ENCODE measurements around the gene HSFX2. TPM values are rescaled to one million over a fixed set of nuclear protein-coding genes. Genes with fewer than 3 reads are reported as not detected.

HSFX2 gene
- total RNA-seq, 1 experiment from 2014 or later = 0.26 TPM

GRCh38 chrX:149571770-149572169 lies 23.3 kb downstream of the HSFX2 start:
- ChIA-PET CTCF (no interaction called here), POLR2A (no interaction called here)
- in situ Hi-C loops (cut with HindIII; ENCODE audit: low pct_unique_long_range_greater_than_20kb, low sequenced_read_pairs) = no loop called here
- BruUV-seq (replicated peaks) = no TSS peak
- no peak for ATAC-seq
- Histone ChIP-seq H3K9me3 (ENCODE audit: control insufficient read depth, insufficient read depth, low read depth, low read length) (no peaks in the 10 kb centered on the region), H3K4me3 (ENCODE audit: low read depth in 2 of 2, low read length in 2 of 2) (no peak overlapping the region), H3K36me3 (ENCODE audit: control insufficient read depth, insufficient read depth, low read length) (no peaks in the 10 kb centered on the region), H3K27ac (ENCODE audit: low read length) (no peak overlapping the region), H3K27me3 (ENCODE audit: control insufficient read depth, insufficient read depth, low read length) (no peaks in the 10 kb centered on the region; the same call in 1 of the 2 replicates), H3K4me1 (ENCODE audit: control insufficient read depth, insufficient read depth, low read length) (no peaks in the 10 kb centered on the region)
- TF ChIP-seq SIN3A (IDR thresholded peaks at IDR 0.05; ENCODE audit: borderline replicate concordance, insufficient read depth, low read depth, low read length) = no peak
- TF ChIP-seq, protein P1, sequence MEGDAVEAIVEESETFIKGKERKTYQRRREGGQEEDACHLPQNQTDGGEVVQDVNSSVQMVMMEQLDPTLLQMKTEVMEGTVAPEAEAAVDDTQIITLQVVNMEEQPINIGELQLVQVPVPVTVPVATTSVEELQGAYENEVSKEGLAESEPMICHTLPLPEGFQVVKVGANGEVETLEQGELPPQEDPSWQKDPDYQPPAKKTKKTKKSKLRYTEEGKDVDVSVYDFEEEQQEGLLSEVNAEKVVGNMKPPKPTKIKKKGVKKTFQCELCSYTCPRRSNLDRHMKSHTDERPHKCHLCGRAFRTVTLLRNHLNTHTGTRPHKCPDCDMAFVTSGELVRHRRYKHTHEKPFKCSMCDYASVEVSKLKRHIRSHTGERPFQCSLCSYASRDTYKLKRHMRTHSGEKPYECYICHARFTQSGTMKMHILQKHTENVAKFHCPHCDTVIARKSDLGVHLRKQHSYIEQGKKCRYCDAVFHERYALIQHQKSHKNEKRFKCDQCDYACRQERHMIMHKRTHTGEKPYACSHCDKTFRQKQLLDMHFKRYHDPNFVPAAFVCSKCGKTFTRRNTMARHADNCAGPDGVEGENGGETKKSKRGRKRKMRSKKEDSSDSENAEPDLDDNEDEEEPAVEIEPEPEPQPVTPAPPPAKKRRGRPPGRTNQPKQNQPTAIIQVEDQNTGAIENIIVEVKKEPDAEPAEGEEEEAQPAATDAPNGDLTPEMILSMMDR (IDR thresholded peaks at IDR 0.05) = no peak
- intact Hi-C loops (cut with micrococcal nuclease; ENCODE audit: unreplicated experiment) = no loop called here
- no peak for DNase-seq (ENCODE audit: low read depth, low spot score)

- no peak for DNase-seq (ENCODE audit: low read depth, low spot score)
- BruUV-seq (replicated peaks) = no TSS peak
- intact Hi-C loops (cut with micrococcal nuclease; ENCODE audit: unreplicated experiment) = no loop called here
- H3K27ac ChIP-seq (ENCODE audit: low read length) = no peak overlapping the region
- no peak for TF ChIP-seq SIN3A (IDR thresholded peaks at IDR 0.05; ENCODE audit: borderline replicate concordance, insufficient read depth, low read depth, low read length)
- TF ChIP-seq, protein P2, sequence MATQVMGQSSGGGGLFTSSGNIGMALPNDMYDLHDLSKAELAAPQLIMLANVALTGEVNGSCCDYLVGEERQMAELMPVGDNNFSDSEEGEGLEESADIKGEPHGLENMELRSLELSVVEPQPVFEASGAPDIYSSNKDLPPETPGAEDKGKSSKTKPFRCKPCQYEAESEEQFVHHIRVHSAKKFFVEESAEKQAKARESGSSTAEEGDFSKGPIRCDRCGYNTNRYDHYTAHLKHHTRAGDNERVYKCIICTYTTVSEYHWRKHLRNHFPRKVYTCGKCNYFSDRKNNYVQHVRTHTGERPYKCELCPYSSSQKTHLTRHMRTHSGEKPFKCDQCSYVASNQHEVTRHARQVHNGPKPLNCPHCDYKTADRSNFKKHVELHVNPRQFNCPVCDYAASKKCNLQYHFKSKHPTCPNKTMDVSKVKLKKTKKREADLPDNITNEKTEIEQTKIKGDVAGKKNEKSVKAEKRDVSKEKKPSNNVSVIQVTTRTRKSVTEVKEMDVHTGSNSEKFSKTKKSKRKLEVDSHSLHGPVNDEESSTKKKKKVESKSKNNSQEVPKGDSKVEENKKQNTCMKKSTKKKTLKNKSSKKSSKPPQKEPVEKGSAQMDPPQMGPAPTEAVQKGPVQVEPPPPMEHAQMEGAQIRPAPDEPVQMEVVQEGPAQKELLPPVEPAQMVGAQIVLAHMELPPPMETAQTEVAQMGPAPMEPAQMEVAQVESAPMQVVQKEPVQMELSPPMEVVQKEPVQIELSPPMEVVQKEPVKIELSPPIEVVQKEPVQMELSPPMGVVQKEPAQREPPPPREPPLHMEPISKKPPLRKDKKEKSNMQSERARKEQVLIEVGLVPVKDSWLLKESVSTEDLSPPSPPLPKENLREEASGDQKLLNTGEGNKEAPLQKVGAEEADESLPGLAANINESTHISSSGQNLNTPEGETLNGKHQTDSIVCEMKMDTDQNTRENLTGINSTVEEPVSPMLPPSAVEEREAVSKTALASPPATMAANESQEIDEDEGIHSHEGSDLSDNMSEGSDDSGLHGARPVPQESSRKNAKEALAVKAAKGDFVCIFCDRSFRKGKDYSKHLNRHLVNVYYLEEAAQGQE (IDR thresholded peaks at IDR 0.05; ENCODE audit: insufficient read depth in 1 of 2, low read depth in 2 of 2, low read length in 1 of 2) = no peak
- TF ChIP-seq, protein P1 (IDR thresholded peaks at IDR 0.05) = no peak
- TF ChIP-seq POLR2AphosphoS5 (IDR thresholded peaks at IDR 0.05; ENCODE audit: low read depth, low read length) = no peak
- no peak for TF ChIP-seq TCF7L2 (IDR thresholded peaks at IDR 0.05; ENCODE audit: low read depth, low read length)
- H3K36me3 ChIP-seq (ENCODE audit: control insufficient read depth, insufficient read depth, low read length) = no peaks in the 10 kb centered on the region
- H3K9me3 ChIP-seq (ENCODE audit: control insufficient read depth, insufficient read depth, low read depth, low read length) = no peaks in the 10 kb centered on the region
- no peak overlapping the region for H3K4me3 ChIP-seq (ENCODE audit: low read depth in 2 of 2, low read length in 2 of 2)
- ATAC-seq = no peak
- CTCF ChIA-PET = no interaction called here
- H3K4me1 ChIP-seq (ENCODE audit: control insufficient read depth, insufficient read depth, low read length) = no peaks in the 10 kb centered on the region
- no peaks in the 10 kb centered on the region; the same call in 1 of the 2 replicates for H3K27me3 ChIP-seq (ENCODE audit: control insufficient read depth, insufficient read depth, low read length)
- POLR2A ChIA-PET = no interaction called here
- in situ Hi-C loops (cut with HindIII; ENCODE audit: low pct_unique_long_range_greater_than_20kb, low sequenced_read_pairs) = no loop called here
Observed at GRCh38 chrX:149570668-149571067, 24.4 kb downstream of the HSFX2 start.

Measured in Panc1 (cell line).